SK-N-SH (cell line): ENCODE results near the gene SHROOM4. TPM values are rescaled to one million over a fixed set of nuclear protein-coding genes. Genes with fewer than 3 reads are reported as not detected.

Experiments used
- CTCF ChIA-PET: fragments of 300-600, 350-600 bp; formaldehyde crosslinking; extraction: SDS; loops from one replicate; lab custom pipeline; 2021; lab: Yijun Ruan, JAX
- POLR2A ChIA-PET: fragments of 350-600 bp; sonication (Branson Sonifier 250); formaldehyde crosslinking; extraction: SDS; loops from one replicate; lab custom pipeline; 2020; ENCODE audit warnings: antibody characterized with exemption, inconsistent platforms; lab: Yijun Ruan, JAX
- DNase-seq: peaks from one replicate; pipeline ENCODE4 v3.0.0; 2012
- H2AFZ ChIP-seq: fragments of 200-600 bp; sonication (generic); 2 replicates; pipeline ENCODE4 v1.8.1; 2016; ENCODE audit warnings: antibody characterized with exemption, mild to moderate bottlenecking, low read depth
- H3F3A ChIP-seq: fragments of 200-600 bp; sonication (generic); replicated peaks from 2 replicates; pipeline ENCODE3; 2016; ENCODE audit warnings: antibody characterized with exemption, mild to moderate bottlenecking; ENCODE audit not compliant: insufficient read depth
- H3K27ac ChIP-seq, 2 experiments: fragments of 200-500 bp in 1 of 2; fragments of 200-600 bp in 1 of 2; sonication (Bioruptor generic) in 1 of 2; sonication (generic), shearing (Covaris generic) in 1 of 2; 2 replicates each; pipeline versions ENCODE4 v1.5.1 to v1.6.1; 2014 to 2016; ENCODE audit warnings: low read depth in 2 of 2, inconsistent platforms in 1 of 2, low read length in 1 of 2, mild to moderate bottlenecking in 1 of 2, mixed read lengths in 1 of 2
- H3K27me3 ChIP-seq: fragments of 200-600 bp; sonication (generic), shearing (Covaris generic); 2 replicates; pipeline ENCODE4 v1.6.1; 2016; ENCODE audit warnings: mixed run types; ENCODE audit not compliant: insufficient read depth
- H3K36me3 ChIP-seq, 2 experiments: fragments of 200-500 bp in 1 of 2; fragments of 200-600 bp in 1 of 2; sonication (Bioruptor generic) in 1 of 2; sonication (generic) in 1 of 2; replicated peaks in 1 of 2; 2 replicates each; pipeline versions ENCODE3 to v1.5.1; 2014 to 2016; ENCODE audit warnings: low read length in 1 of 2, mild to moderate bottlenecking in 1 of 2; ENCODE audit not compliant: insufficient read depth in 2 of 2, control insufficient read depth in 1 of 2
- H3K4me1 ChIP-seq, 2 experiments: fragments of 200-500 bp in 1 of 2; fragments of 200-600 bp in 1 of 2; sonication (Bioruptor generic) in 1 of 2; sonication (generic), shearing (Covaris generic) in 1 of 2; 2 replicates each; pipeline versions ENCODE4 v1.5.1 to v1.6.1; 2014 to 2016; ENCODE audit warnings: low read depth in 1 of 2, low read length in 1 of 2, mixed run types in 1 of 2; ENCODE audit not compliant: insufficient read depth in 2 of 2, control insufficient read depth in 1 of 2
- H3K4me2 ChIP-seq: fragments of 200-600 bp; sonication (generic), shearing (Covaris generic); 2 replicates; pipeline ENCODE4 v1.6.1; 2017; ENCODE audit warnings: mixed run types
- H3K4me3 ChIP-seq, 2 experiments: fragments of 200-500 bp in 1 of 2; fragments of 200-600 bp in 1 of 2; sonication (Bioruptor generic) in 1 of 2; sonication (generic), shearing (Covaris generic) in 1 of 2; 2 replicates each; pipeline versions ENCODE4 v1.5.1 to v1.8.1; 2014 to 2016; ENCODE audit warnings: low read depth in 2 of 2, inconsistent platforms in 1 of 2, low read length in 1 of 2, mild to moderate bottlenecking in 1 of 2, mixed read lengths in 1 of 2, moderate library complexity in 1 of 2
- H3K79me2 ChIP-seq: fragments of 200-600 bp; sonication (generic); 2 replicates; pipeline ENCODE4 v1.8.1; 2017; ENCODE audit warnings: mild to moderate bottlenecking; ENCODE audit not compliant: insufficient read depth
- H3K9ac ChIP-seq: fragments of 200-600 bp; sonication (generic); 2 replicates; pipeline ENCODE4 v1.6.1; 2017; ENCODE audit warnings: mixed run types
- H3K9me2 ChIP-seq: fragments of 200-600 bp; sonication (generic); 2 replicates; pipeline ENCODE4 v1.6.1; 2017; ENCODE audit warnings: mixed run types
- H3K9me3 ChIP-seq: fragments of 200-600 bp; sonication (generic); 2 replicates; pipeline ENCODE4 v1.6.1; 2017; ENCODE audit warnings: mixed run types, mild to moderate bottlenecking, moderate library complexity
- H4K20me1 ChIP-seq: fragments of 200-600 bp; sonication (generic); 2 replicates; pipeline ENCODE4 v1.6.1; 2017; ENCODE audit warnings: mild to moderate bottlenecking, mixed run types; ENCODE audit not compliant: insufficient read depth
- CHD2 ChIP-seq: fragments of 150-350 bp; IDR thresholded peaks from 2 replicates; pipeline ENCODE4 v1.6.1; 2018; ENCODE audit warnings: low read length; ENCODE audit not compliant: partially characterized antibody
- ELF1 ChIP-seq: IDR thresholded peaks from 2 replicates; pipeline ENCODE4 v1.4.0; 2012
- FOSL2 ChIP-seq: IDR thresholded peaks from 2 replicates; pipeline ENCODE4 v1.4.0; 2012; ENCODE audit warnings: low read depth, mild to moderate bottlenecking, moderate library complexity, borderline replicate concordance
- FOXM1 ChIP-seq: IDR thresholded peaks from 2 replicates; pipeline ENCODE4 v1.4.0; 2012; ENCODE audit warnings: low read depth, mild to moderate bottlenecking
- GATA2 ChIP-seq: sonication (generic); formaldehyde crosslinking; IDR thresholded peaks from 2 replicates; pipeline ENCODE4 v1.5.0; 2020; ENCODE audit warnings: mild to moderate bottlenecking, missing genetic modification reagents
- JUND ChIP-seq: IDR thresholded peaks from 2 replicates; pipeline ENCODE4 v1.4.0; 2012
- MEF2A ChIP-seq: IDR thresholded peaks from 2 replicates; pipeline ENCODE4 v1.4.0; 2012; ENCODE audit warnings: low read depth, borderline replicate concordance
- NFIC ChIP-seq: IDR thresholded peaks from 2 replicates; pipeline ENCODE4 v1.4.0; 2012; ENCODE audit warnings: borderline replicate concordance
- RAD21 ChIP-seq: IDR thresholded peaks from 2 replicates; pipeline ENCODE4 v1.6.1; 2012; ENCODE audit warnings: mild to moderate bottlenecking, low read length
- RFX5 ChIP-seq: IDR thresholded peaks from 2 replicates; pipeline ENCODE4 v1.6.1; 2012; ENCODE audit warnings: mild to moderate bottlenecking, improper control_type of control experiment, low read length
- TCF12 ChIP-seq: IDR thresholded peaks from 2 replicates; pipeline ENCODE4 v1.4.0; 2012
- WGBS: methylation state at CpG from one replicate; pipeline ENCODE4 v1.1.6; 2017; ENCODE audit warnings: low lambda C conversion rate; 5-methylcytosine and 5-hydroxymethylcytosine counted together
- polyA plus RNA-seq, 3 experiments: library from polyadenylated mRNA; depleted of rRNA; stranded (reverse); fragments of >200 nt; gene quantifications; 2 replicates each; pipeline ENCODE4 v1.2.3, GENCODE V29; 2012
- TF ChIP-seq, protein P1 (sequence below): fragments of 150-350 bp; IDR thresholded peaks from 2 replicates; pipeline ENCODE4 v1.6.1; 2016; ENCODE audit warnings: mild to moderate bottlenecking, low read depth, low read length
- TF ChIP-seq, protein P2 (sequence below): fragments of 200-600 bp; sonication (generic); IDR thresholded peaks from 2 replicates; pipeline ENCODE4 v1.6.1; 2017; ENCODE audit warnings: antibody characterized with exemption, mild to moderate bottlenecking, moderate library complexity
- TF ChIP-seq, protein P3 (sequence below): fragments of 150-350 bp; IDR thresholded peaks from 2 replicates; pipeline ENCODE4 v1.6.1; 2017; ENCODE audit warnings: antibody characterized with exemption, low read length, low read depth, borderline replicate concordance
- TF ChIP-seq, protein P4 (sequence below): IDR thresholded peaks from 2 replicates; pipeline ENCODE4 v1.6.1; 2012; ENCODE audit warnings: mild to moderate bottlenecking, low read depth, low read length, moderate library complexity

SHROOM4 gene
- polyA plus RNA-seq, 1 of the 3 experiments (the other 2 are of a cell fraction) = 0.31 TPM

DNA sequence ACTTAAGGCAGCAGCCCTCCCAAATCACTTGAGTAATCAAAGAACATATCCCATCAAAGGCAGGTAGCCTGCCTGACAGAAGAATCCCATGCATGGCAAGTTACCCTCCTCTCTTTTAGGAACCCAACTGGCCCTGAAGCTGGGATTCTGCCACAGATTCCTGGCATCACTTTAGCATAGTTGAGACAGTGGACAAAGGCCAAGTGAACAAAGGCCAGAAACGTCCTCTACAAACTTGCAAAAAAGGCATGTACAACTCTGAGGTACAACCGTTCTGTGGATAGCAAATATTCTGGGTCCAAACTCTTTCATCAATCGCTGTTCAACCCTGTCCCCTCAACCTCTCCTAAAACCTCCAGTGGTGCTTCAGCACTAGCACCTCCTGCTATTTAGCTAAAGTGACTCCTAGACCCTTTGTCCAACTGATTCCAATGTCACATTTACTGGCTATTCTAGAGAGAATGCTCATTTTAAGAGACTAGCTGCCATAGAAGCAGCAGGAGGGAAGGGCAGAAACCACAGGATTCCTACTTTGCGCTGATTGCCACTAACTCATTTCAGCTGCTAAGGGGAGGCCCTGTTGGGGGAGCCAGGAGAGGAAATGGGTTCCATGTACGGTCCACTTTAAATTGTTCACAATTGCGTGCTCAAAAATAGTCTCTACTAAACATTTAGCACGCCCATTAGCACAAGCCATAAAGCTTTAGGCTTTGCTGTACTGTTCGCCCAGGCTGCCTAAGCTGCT is 105.9 kb downstream of the SHROOM4 start:
- POLR2A ChIA-PET = no interaction called here
- TF ChIP-seq RAD21 (no peak), CHD2 (no peak), FOXM1 (no peak), NFIC (no peak), ELF1 (no peak), RFX5 (no peak), TCF12 (no peak), MEF2A (no peak), GATA2 (no peak)
- TF ChIP-seq, protein P1, sequence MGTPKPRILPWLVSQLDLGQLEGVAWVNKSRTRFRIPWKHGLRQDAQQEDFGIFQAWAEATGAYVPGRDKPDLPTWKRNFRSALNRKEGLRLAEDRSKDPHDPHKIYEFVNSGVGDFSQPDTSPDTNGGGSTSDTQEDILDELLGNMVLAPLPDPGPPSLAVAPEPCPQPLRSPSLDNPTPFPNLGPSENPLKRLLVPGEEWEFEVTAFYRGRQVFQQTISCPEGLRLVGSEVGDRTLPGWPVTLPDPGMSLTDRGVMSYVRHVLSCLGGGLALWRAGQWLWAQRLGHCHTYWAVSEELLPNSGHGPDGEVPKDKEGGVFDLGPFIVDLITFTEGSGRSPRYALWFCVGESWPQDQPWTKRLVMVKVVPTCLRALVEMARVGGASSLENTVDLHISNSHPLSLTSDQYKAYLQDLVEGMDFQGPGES = no peak
- TF ChIP-seq, protein P2, sequence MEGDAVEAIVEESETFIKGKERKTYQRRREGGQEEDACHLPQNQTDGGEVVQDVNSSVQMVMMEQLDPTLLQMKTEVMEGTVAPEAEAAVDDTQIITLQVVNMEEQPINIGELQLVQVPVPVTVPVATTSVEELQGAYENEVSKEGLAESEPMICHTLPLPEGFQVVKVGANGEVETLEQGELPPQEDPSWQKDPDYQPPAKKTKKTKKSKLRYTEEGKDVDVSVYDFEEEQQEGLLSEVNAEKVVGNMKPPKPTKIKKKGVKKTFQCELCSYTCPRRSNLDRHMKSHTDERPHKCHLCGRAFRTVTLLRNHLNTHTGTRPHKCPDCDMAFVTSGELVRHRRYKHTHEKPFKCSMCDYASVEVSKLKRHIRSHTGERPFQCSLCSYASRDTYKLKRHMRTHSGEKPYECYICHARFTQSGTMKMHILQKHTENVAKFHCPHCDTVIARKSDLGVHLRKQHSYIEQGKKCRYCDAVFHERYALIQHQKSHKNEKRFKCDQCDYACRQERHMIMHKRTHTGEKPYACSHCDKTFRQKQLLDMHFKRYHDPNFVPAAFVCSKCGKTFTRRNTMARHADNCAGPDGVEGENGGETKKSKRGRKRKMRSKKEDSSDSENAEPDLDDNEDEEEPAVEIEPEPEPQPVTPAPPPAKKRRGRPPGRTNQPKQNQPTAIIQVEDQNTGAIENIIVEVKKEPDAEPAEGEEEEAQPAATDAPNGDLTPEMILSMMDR = no peak
- TF ChIP-seq, protein P3, sequence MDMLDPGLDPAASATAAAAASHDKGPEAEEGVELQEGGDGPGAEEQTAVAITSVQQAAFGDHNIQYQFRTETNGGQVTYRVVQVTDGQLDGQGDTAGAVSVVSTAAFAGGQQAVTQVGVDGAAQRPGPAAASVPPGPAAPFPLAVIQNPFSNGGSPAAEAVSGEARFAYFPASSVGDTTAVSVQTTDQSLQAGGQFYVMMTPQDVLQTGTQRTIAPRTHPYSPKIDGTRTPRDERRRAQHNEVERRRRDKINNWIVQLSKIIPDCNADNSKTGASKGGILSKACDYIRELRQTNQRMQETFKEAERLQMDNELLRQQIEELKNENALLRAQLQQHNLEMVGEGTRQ = no peak
- TF ChIP-seq, all 33 proteins: peak for 0
- Histone ChIP-seq H3K27me3 (no peaks in the 10 kb centered on the region; the same call in 1 of the 2 replicates), H3F3A (no peaks in the 10 kb centered on the region), H3K79me2 (no peaks in the 10 kb centered on the region), H4K20me1 (no peaks in the 10 kb centered on the region), H3K9me2 (no peaks in the 10 kb centered on the region), H3K9ac (no peak overlapping the region), H3K36me3 (no peaks in the 10 kb centered on the region), H3K27ac (no peak overlapping the region), H2AFZ (no peak overlapping the region), H3K4me2 (no peak overlapping the region), H3K4me3 (no peak overlapping the region), H3K9me3 (no peaks in the 10 kb centered on the region), H3K4me1 (no peaks in the 10 kb centered on the region; a peak in 2 of 4 replicates)
- 29% methylated on average over 8 of the region's 8 CpGs for WGBS
- no peak for DNase-seq
- CTCF ChIA-PET = interaction anchor here (1.3 kb wide), 1 partner anchor 212 kb away, joined by 4 read pairs; no protein-coding TSS in a partner anchor

DNA sequence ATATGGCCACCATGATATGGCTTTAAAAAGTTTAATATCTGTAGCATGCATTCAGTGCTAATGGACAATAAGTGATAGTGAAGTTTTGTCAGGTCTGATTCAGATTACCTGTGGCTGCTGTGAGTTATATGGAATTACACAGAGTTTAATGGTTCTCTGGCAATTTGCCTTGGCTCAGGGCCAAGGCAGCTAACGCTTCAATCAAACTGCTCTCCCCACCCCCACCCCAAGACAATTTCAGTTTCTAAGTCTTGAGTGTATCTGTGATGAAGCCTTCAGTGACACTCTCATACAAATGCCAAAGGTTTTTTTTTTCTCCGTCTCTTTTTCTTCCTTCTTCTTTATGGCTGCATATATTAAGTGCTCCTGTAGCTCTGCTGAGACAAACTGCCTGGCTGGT is 106.6 kb downstream of the SHROOM4 start:
- no peaks in the 10 kb centered on the region for H3K79me2 ChIP-seq
- H3K27ac ChIP-seq = no peak overlapping the region
- no peak overlapping the region for H3K4me2 ChIP-seq
- H3K9ac ChIP-seq = no peak overlapping the region
- no peaks in the 10 kb centered on the region for H4K20me1 ChIP-seq
- H3F3A ChIP-seq = no peaks in the 10 kb centered on the region
- no peaks in the 10 kb centered on the region; a peak in 2 of 4 replicates for H3K4me1 ChIP-seq
- no peaks in the 10 kb centered on the region for H3K9me2 ChIP-seq
- no peaks in the 10 kb centered on the region for H3K36me3 ChIP-seq
- WGBS = 0% methylated on average over 2 of the region's 2 CpGs
- POLR2A ChIA-PET = no interaction called here
- no peaks in the 10 kb centered on the region; the same call in 1 of the 2 replicates for H3K27me3 ChIP-seq
- no peak for DNase-seq
- no peak overlapping the region for H3K4me3 ChIP-seq
- H2AFZ ChIP-seq = no peak overlapping the region
- TF ChIP-seq, protein P2 = no peak
- no peak for TF ChIP-seq RFX5
- no peak for TF ChIP-seq NFIC
- no peak for TF ChIP-seq FOSL2
- TF ChIP-seq JUND = no peak
- TF ChIP-seq, protein P4, sequence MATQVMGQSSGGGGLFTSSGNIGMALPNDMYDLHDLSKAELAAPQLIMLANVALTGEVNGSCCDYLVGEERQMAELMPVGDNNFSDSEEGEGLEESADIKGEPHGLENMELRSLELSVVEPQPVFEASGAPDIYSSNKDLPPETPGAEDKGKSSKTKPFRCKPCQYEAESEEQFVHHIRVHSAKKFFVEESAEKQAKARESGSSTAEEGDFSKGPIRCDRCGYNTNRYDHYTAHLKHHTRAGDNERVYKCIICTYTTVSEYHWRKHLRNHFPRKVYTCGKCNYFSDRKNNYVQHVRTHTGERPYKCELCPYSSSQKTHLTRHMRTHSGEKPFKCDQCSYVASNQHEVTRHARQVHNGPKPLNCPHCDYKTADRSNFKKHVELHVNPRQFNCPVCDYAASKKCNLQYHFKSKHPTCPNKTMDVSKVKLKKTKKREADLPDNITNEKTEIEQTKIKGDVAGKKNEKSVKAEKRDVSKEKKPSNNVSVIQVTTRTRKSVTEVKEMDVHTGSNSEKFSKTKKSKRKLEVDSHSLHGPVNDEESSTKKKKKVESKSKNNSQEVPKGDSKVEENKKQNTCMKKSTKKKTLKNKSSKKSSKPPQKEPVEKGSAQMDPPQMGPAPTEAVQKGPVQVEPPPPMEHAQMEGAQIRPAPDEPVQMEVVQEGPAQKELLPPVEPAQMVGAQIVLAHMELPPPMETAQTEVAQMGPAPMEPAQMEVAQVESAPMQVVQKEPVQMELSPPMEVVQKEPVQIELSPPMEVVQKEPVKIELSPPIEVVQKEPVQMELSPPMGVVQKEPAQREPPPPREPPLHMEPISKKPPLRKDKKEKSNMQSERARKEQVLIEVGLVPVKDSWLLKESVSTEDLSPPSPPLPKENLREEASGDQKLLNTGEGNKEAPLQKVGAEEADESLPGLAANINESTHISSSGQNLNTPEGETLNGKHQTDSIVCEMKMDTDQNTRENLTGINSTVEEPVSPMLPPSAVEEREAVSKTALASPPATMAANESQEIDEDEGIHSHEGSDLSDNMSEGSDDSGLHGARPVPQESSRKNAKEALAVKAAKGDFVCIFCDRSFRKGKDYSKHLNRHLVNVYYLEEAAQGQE = no peak
- TF ChIP-seq, all 33 proteins: peak for 0
- no peaks in the 10 kb centered on the region for H3K9me3 ChIP-seq
- CTCF ChIA-PET = no interaction called here
